Body of pancreas (tissue), 4 donors: ENCODE data around the gene TLK2.
"Not testable (repeated sequence)": the region's sequence is repeated elsewhere in the genome, so short reads cannot be mapped to it uniquely, and the experiment has no call there.

Experiments
- POLR2A ChIP-seq, 3 donors: fragments of 450-650 bp; IDR thresholded peaks; one replicate each; pipeline ENCODE4 v1.6.1; 2016; ENCODE audit warnings: antibody characterized with exemption in 3 of 3, mild to moderate bottlenecking in 2 of 3
- TF ChIP-seq, protein P1 (sequence below), 7 experiments: fragments of 450-650 bp in 4 of 7; fragments of 200-600 bp in 3 of 7; sonication (generic) in 3 of 7; IDR thresholded peaks; one replicate each; pipeline ENCODE4 v1.5.1; 2016 to 2019; ENCODE audit warnings: antibody characterized with exemption in 7 of 7

DNA sequence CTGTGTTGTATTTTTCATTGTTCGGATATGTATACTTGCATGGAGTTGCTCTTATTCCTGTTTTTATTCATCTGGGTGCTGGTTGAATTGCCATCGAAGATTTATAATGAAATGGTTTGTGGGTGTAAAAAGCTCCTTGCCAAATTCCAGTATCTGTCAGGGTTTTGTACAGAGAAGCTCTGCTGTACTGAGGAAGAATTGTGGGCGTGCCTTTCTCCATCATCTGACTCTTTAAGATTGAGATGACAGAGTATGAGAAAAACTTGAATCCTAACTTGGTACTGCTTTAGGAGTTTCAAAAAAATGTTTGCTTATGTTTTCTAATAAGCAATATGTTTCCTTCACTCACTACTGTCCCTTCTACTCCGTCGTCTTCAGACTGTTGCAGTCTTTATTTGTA lies 78.9 kb downstream of the TLK2 start:
- TF ChIP-seq, protein P1, sequence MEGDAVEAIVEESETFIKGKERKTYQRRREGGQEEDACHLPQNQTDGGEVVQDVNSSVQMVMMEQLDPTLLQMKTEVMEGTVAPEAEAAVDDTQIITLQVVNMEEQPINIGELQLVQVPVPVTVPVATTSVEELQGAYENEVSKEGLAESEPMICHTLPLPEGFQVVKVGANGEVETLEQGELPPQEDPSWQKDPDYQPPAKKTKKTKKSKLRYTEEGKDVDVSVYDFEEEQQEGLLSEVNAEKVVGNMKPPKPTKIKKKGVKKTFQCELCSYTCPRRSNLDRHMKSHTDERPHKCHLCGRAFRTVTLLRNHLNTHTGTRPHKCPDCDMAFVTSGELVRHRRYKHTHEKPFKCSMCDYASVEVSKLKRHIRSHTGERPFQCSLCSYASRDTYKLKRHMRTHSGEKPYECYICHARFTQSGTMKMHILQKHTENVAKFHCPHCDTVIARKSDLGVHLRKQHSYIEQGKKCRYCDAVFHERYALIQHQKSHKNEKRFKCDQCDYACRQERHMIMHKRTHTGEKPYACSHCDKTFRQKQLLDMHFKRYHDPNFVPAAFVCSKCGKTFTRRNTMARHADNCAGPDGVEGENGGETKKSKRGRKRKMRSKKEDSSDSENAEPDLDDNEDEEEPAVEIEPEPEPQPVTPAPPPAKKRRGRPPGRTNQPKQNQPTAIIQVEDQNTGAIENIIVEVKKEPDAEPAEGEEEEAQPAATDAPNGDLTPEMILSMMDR (IDR thresholded peaks at IDR 0.05), result not testable (repeated sequence)
- TF ChIP-seq POLR2A (IDR thresholded peaks at IDR 0.05), result not testable (repeated sequence)
